Gastrocnemius medialis (tissue), 4 donors: ENCODE data around the gene SCN9A. TPM values are rescaled to one million over a fixed set of nuclear protein-coding genes. Genes with fewer than 3 reads are reported as not detected.

ENCODE experiments used
- ATAC-seq, 2 donors: fragments of 150-250 bp; one replicate each; pipeline ENCODE4 v1.9.1; 2016
- DNase-seq, 2 donors: peaks; one replicate each; pipeline ENCODE4 v3.0.0-alpha.2; 2019
- H3K27ac ChIP-seq, 4 donors: fragments of 200-600 bp; sonication (generic); 1 replicate in 1 of 4; 2 replicates in 3 of 4; pipeline ENCODE4 v1.5.1; 2016 to 2018; ENCODE audit warnings: mild to moderate bottlenecking in 2 of 4, moderate library complexity in 1 of 4
- H3K27me3 ChIP-seq, 3 donors: fragments of 200-600 bp; sonication (generic) in 2 of 3; 1 replicate in 1 of 3; 2 replicates in 2 of 3; pipeline versions ENCODE4 v1.5.1 to v1.6.0; 2016 to 2019; ENCODE audit warnings: mild to moderate bottlenecking in 1 of 3, moderate library complexity in 1 of 3
- H3K36me3 ChIP-seq, 2 donors: fragments of 200-600 bp; sonication (generic) in 1 of 2; one replicate each; pipeline ENCODE4 v1.5.1; 2017 to 2018
- H3K4me1 ChIP-seq, 2 donors: fragments of 200-600 bp; sonication (generic) in 1 of 2; one replicate each; pipeline ENCODE4 v1.5.1; 2016 to 2017; ENCODE audit warnings: mild to moderate bottlenecking in 2 of 2
- H3K4me3 ChIP-seq, 4 donors: fragments of 200-600 bp; sonication (generic) in 3 of 4; 1 replicate in 1 of 4; 2 replicates in 3 of 4; pipeline ENCODE4 v1.5.1; 2016 to 2019; ENCODE audit warnings: mild to moderate bottlenecking in 2 of 4
- H3K9me3 ChIP-seq, 3 donors: fragments of 200-600 bp; sonication (generic) in 2 of 3; 1 replicate in 1 of 3; 2 replicates in 2 of 3; pipeline ENCODE4 v1.5.1; 2016 to 2019
- CTCF ChIP-seq, 5 experiments: fragments of 450-650 bp in 3 of 5; fragments of 200-600 bp in 2 of 5; sonication (generic) in 2 of 5; IDR thresholded peaks in 4 of 5; conservative IDR thresholded peaks in 1 of 5; 1 replicate in 4 of 5; 2 replicates in 1 of 5; pipeline ENCODE4 v1.5.1; 2016 to 2019; ENCODE audit warnings: antibody characterized with exemption in 5 of 5, mild to moderate bottlenecking in 3 of 5, moderate library complexity in 3 of 5
- POLR2A ChIP-seq, 2 donors: fragments of 450-650 bp; IDR thresholded peaks; one replicate each; pipeline ENCODE4 v1.6.1; 2017; ENCODE audit warnings: antibody characterized with exemption in 2 of 2, mild to moderate bottlenecking in 2 of 2, moderate library complexity in 2 of 2
- in situ Hi-C, 4 donors: fragments of 200-750 bp; cut with MboI; loops; one replicate each; pipeline versions ENCODE4 v1.15.0 to v1.8.0; 2017; ENCODE audit warnings: low sequenced_read_pairs in 4 of 4
- intact Hi-C: fragments of 100-400 bp; cut with DNase I; formaldehyde crosslinking; loops from one replicate; pipeline ENCODE4 v1.15.1; 2023; ENCODE audit warnings: low total_unique reads
- total RNA-seq, 4 donors: library from RNA; depleted of rRNA; stranded (reverse); fragments of >200 nt; gene quantifications; one replicate each; pipeline versions ENCODE4 v1.1.0 to v1.2.3, GENCODE V29; 2016

Gene SCN9A
- total RNA-seq, 4 donors from 2014 or later: 0.10 to 1.1 (median 0.49) TPM

- Histone ChIP-seq H3K36me3 (no peaks in the 10 kb centered on the region), H3K9me3 (no peaks in the 10 kb centered on the region), H3K27me3 (no peaks in the 10 kb centered on the region), H3K27ac (no peak overlapping the region), H3K4me1 (no peaks in the 10 kb centered on the region), H3K4me3 (no peak overlapping the region)
- intact Hi-C loops: no loop called here
- DNase-seq (no peak), ATAC-seq (no peak)
- in situ Hi-C loops: loop anchor here in 2 of 4 donors (25.0 kb wide), 1 partner anchor 186 kb away; the partner anchor contains the start of gene TTC21B (in 2 of the 2)
- TF ChIP-seq CTCF (IDR thresholded peaks at IDR 0.05 in 4 of 5, conservative IDR thresholded peaks at IDR 0.05 in 1 of 5): no peak
- TF ChIP-seq POLR2A (IDR thresholded peaks at IDR 0.05): no peak
These were observed 227.0 kb downstream of the SCN9A start for GRCh38 chr2:166148500-166149400.

- intact Hi-C loops (no loop called here), in situ Hi-C loops (loop anchor here in 2 of 4 donors (25.0 kb wide), 1 partner anchor 186 kb away; the partner anchor contains the start of gene TTC21B (in 2 of the 2))
- H3K36me3 ChIP-seq: no peaks in the 10 kb centered on the region
- no peaks in the 10 kb centered on the region for H3K9me3 ChIP-seq
- H3K4me3 ChIP-seq: no peak overlapping the region
- H3K4me1 ChIP-seq: no peaks in the 10 kb centered on the region
- no peaks in the 10 kb centered on the region for H3K27me3 ChIP-seq
- ATAC-seq (no peak), DNase-seq (no peak)
- TF ChIP-seq POLR2A (IDR thresholded peaks at IDR 0.05) (no peak), CTCF (IDR thresholded peaks at IDR 0.05 in 4 of 5, conservative IDR thresholded peaks at IDR 0.05 in 1 of 5) (no peak)
- H3K27ac ChIP-seq: no peak overlapping the region
These were observed 227.9 kb downstream of the SCN9A start for GRCh38 chr2:166147883-166148282.

Other genes starting within 250 kb of the SCN9A start
- not detected for gene SCN1A, start 247.9 kb downstream of the SCN9A start, total RNA-seq
- 10 to 100 TPM in 1 of 4 donors, 1 to 10 TPM in 3; 2.5 to 16.5 (median 5.2) TPM for gene SCN7A, start 118.3 kb upstream of the SCN9A start, total RNA-seq